GM21381 (cell line): ENCODE results near the gene AGR2.
"Not testable (repeated sequence)": the region's sequence is repeated elsewhere in the genome, so short reads cannot be mapped to it uniquely, and the experiment has no call there.

Experiments used
- ATAC-seq: cut with Tn5 transposase; IDR thresholded peaks from one replicate; pipeline ENCODE4 v1.9.1; 2021; ENCODE audit warnings: mild to moderate bottlenecking, moderate library complexity; ENCODE audit not compliant: unreplicated experiment

AGR2 gene

GRCh38 chr7:16774986-16775385 is 29.8 kb downstream of the AGR2 start:
- ATAC-seq: no peak

DNA sequence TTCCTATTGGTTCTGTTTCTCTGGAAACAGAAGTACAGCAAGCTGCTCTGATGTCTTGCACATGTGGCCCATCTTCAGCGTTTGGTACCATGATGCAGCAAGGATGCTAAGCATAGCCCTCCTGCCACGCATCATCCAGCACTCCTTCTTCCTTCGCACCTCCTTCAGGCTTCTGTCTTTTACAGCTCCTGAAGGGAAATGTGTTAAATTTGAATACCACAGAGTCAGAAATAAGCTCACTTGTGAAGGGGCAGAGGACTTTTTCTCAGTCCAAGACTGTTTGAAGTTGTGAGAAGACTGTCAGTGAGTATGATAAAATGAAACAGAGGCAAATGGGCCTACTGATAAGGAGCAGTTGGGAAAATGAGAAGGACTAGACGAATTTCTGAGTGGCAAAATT is 30.5 kb downstream of the AGR2 start:
- no peak for ATAC-seq

DNA sequence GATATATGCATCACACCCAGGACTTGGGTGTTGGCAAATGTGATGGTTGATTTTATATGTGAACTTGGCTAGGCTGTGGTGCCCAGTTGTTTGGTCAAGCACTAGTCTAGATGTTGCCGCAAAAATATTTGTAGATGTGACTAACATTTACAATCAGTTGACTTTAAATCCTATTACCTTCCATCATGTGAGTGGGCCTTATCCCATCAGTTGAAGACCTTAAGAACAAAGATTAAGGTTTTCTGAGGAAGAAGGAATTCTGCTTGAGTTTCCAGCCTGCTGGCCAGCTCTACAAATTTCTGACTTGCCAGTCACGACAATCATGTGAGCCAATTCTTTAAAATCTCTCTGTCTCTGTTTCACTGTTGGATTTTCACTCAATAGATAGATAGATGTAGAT is 30.9 kb downstream of the AGR2 start:
- ATAC-seq: no peak

DNA sequence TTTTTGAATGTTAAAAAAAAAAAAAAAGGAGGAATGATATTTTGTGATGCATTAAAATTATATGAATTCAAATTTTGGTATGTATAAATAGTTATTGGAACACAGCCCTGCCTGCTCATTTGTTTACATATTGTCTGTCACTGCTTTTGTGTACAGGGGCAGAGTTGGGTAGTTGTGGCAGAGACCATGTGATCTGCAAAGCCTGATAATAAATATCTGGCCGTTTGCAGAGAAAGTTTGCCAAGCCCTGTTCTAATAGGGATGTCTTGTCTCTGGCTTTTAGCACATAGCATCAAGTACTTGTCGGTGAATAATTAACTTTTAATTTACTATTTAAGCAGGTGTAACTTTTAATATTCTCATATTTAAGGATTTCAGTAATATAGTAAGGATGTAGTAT is 31.5 kb downstream of the AGR2 start:
- ATAC-seq: no peak

DNA sequence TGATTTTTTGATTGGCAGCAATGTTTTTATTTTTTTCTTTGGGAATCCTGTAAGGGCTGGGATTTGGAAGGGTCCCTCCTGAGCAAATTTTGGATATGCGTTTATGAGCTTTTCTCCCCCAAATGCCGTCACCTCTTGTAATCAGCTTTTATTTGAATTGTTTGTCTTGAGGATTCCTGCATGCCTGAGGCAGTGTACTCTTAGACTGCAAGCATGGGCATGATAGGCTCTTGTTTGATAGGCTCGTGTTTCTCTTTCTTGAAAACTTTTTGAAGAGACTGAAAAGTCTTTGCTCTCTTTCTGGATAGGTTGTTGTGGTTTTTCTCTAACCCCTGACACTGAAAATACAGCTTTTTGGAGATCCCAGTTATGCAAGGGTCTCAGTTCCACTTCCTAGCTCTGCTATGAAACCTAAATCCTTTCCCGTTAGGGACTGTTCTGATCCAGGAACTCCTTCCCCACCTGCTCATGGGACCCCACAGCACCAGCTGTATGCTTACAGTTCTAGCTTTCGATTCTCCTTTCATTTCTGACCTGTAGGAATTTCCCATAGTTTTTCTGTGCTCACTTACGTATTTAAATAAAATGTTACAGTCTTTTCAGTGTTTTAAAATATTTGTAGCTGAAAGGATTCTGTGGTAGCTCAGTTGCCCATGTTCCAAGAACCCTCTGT is 34.0 kb downstream of the AGR2 start:
- no peak for ATAC-seq

DNA sequence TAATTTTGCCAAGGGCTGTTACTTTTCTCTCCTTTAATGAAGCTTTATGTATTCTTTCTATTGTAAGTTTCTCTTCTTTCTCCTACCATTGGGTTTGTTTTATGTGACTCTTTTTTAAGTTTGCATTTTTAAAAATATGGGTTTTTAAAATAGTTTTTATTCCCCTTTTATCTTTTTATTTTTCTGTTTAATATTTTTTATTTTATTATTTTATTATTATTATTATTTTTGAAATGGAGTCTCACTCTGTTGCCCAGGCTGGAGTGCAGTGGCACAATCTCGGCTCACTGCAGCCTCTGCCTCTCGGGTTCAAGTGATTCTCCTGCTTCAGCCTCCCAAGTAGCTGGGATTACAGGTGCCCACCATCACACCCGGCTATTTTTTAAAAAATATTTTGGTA is 34.8 kb downstream of the AGR2 start:
- ATAC-seq: not testable (repeated sequence)

- ATAC-seq: no peak
Measured at GRCh38 chr7:16765436-16765859, 39.4 kb downstream of the AGR2 start.

DNA sequence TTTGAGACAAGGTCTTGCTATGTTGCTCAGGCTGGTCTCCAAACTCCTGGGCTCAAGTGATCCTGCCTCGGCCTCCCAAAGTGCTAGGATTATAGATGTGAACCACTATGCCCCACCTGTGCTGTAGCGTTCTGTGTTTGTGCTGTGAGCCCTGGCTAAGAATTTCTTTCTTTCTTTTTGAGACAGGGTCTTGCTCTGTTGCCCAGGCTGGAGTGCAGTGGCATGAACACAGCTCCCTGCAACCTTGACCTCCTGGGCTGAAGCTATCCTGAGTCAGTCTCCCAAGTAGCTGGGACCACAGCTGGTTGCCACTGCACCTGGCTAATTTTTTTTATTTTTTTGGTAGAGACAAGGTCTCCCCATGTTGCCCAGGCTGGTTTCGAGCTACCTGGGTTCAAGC is 39.9 kb downstream of the AGR2 start:
- ATAC-seq: no peak

DNA sequence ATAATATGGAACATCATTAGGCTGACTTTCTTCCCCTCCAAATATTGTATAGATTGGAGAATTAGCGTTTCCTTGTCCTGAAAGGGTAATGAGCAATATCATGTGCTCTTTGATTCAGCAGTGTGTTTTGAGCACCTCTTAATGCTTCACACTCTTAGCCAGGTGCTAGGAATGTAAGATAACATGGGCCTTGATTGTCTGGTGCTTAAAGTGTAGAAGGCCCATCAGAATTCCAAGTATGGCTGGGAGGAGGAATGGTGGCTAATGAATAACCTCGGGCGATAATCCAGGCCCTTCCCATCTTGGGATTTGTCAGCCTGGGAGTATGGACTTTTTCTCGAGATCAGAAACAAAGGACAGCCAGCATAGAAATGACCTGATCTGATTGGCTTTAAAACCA is 42.6 kb downstream of the AGR2 start:
- ATAC-seq: no peak

DNA sequence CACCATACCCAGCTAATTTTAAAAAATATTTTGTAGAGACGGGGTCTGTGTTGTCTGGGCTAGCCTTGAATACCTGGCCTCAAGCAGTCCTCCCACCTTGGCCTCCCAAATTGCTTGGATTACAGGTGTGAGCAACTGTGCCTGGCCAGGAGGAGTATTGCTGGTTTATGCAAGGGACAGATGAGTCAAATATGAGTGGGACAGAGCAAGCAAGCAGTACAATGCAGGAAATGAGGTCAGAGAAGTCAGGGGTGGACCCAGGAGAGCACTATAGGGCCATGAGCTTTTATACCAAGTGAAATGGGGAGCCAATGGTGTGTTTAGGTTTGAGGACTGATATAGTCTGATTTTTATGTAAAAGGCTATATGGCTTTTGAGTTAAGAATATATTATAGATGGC is 45.0 kb downstream of the AGR2 start:
- ATAC-seq: no peak

DNA sequence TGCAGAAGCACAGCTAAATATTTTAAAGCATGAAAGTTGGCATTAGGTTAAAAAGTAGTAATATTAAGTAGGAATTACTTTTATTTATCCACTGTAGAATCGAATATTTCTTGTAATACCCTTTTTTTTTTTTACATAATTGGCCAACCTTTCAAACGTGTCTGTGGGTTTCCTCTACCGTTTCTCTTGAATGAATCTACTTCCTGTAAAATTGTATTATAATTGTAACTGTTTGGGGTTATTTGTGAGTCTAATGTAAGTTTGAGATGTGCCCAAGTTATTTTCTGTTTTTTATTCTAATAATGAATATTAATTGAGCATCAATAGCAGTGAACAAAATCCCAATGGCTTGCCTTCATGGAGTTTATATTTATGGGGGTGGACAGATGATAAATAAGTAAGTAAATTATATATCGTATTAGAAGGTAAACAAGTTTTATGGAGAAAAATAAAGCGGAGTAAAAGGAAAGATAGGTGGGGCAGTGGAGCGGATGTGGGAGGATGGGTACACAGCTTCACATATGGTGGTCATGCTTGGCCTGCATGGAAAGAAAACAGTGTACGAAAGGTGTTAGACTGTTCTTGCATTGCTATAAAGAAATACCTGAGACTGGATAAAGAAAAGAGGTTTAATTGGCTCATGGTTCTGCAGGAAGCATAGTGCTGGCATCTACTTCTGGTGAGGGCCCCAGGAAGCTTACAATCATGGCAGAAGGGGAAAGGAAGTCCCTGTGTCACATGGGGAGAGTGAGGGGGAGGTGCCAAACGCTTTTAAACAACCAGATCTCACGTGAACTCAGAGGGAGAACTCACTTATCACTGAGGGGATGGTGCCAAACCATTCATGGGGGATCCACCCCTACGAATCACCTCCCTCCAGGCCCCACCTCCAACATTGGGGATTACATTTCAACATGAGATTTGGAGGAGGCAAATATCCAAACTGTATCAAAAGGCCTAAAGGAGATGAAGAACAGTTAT is 45.9 kb downstream of the AGR2 start:
- no peak for ATAC-seq

GRCh38 chr7:16758036-16758435 is 46.8 kb downstream of the AGR2 start:
- no peak for ATAC-seq

DNA sequence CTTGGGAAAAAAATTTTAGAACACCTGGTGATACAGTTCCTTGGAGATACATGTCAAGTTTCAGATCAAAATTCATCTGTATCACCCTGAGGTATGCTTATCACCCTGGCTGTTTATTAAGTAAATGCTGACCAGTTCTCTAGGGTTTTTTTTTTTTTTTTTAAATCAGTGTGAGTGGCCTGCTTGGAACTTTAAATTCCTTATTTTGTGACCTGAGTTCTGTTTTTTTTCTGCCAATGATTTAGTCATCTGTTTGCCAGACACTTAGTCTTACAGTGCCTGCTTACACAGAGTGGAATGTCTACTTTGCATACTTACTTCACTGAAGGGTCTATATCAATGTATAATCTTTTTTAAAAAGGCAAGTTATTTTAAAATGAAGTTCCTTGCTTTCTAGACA is 49.4 kb downstream of the AGR2 start:
- ATAC-seq: no peak

- no peak for ATAC-seq
Measured at GRCh38 chr7:16754856-16755317, 49.9 kb downstream of the AGR2 start.

DNA sequence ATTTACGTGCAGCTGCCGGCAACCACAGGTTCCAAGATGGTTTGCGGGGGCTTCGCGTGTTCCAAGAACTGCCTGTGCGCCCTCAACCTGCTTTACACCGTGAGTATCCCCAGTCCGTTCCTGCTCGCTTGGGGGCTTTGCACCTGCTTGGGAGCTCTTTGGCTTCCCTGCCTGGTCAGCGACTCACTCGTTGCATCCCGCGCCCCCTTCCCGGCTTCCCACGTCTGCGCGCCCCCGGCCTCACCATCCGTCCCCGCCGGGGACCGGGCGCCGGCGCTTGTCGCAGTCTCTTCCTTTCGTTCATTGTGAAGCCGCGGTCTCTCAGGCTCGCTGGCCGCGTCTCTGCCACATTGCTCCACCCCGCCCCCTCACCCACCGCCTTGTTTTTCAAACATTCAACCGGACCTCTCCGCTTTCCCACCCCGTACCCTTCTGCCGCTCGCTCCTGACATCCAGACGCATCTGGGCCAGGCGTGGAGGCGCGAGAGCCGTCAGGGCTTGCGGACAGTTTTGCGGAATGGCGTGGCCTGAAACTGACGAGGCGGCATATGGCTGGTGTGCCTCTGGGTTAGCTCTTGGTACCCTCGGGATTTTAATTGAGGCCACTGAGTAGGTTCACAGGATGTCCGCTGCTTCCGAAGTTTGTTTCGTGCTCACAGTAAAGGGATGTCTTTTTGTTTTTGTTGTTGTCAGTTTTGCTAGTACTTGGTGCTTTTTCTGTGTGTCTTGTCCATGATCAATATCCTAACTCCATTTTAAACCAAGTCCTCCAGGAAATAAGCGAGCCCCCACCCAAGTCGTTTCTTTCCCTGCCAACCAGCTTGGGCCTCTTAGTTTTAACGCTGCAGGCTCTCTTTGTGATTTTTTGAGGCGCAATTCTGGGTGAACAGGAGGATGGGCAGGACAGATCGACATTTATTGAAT is 50.6 kb downstream of the AGR2 start:
- ATAC-seq: peak; percentile 18

DNA sequence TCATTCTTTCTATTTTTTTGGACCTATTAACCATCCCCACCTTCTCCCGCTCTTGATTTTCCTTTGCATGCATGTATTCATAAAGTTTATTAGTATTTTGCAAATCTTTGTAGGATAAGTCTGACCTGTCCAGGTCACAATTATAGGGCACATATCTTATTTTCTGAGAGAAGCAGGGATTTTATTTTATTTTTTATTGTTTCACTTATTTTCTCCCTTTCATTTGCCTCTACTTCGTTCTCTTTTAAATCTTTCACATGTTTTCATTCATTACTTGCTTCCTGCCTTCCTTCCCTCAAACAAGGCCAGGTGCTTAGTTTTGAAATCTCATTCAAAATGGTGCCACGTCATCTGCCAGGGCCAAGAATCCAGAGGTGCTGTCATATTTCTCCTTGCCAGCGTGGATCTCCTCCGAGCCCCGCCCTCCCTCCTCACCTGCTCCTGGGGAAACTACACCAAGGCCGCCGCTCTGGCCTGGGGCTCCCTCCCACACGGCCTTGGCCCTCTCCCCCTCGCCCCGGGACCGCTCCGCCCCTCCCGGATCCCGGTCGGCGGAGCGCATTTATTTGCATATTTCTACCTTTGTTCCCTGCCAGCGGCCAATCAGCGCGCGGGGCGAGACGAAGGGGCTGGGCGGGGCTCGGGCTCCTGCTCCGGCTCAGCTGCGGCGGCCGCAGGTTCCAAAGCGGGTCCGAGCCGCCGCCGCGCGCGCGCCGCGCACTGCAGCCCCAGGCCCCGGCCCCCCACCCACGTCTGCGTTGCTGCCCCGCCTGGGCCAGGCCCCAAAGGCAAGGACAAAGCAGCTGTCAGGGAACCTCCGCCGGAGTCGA is 51.5 kb downstream of the AGR2 start, which contains the start of gene TSPAN13:
Gene TSPAN13 (plus strand): TSS at position 654 of the 830 bp plus-strand sequence. CDS start 213 bp downstream, outside the sequence.
- peak; percentile 81 for ATAC-seq

- ATAC-seq: no peak
Measured at GRCh38 chr7:16747102-16747501, 57.7 kb downstream of the AGR2 start.

GRCh38 chr7:16745645-16746044 is 59.2 kb downstream of the AGR2 start:
- no peak for ATAC-seq

DNA sequence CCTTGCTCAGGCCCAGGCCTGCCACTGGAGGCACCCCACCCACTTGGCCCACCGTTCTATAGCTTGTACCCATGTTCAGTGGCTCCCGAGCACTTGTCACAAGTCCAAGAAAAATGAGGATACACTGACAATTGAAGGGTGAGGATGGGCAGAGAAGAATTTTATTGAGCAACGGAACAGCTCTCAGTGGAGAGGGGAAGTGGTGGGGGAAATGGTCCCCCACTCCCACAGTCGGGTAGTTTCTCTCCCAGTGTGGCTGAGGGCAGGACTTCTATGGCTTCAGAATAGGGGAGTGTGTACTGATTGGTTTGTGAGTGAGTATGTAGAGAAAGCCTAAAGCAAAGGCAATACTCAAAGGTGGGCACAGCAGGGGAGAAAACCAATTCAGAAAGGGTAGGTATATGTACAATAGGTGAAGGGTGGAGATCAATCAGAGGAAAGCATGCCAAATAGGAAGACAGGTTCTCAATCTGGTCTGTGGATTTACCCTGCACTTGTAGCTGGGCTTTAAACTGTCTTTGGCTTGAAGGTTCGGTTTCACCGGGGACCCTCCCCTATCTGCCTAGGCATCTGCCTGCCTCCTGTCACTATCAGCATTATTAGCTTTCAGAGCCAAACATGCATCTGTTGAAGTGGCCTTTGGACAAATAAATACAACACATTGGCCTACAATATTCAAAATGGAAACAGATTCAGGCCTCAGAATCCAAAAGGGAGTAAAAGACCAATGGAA is 60.1 kb downstream of the AGR2 start:
- ATAC-seq: no peak
